Chondrocyte (in vitro differentiated cells): Measurements from ENCODE around the gene BZW2. TPM values are rescaled to one million over a fixed set of nuclear protein-coding genes. Genes with fewer than 3 reads are reported as not detected.

ENCODE experiments used
- DNase-seq: peaks from one replicate; pipeline ENCODE4 v3.0.0; 2021; ENCODE audit warnings: mixed read lengths, low spot score
- H3K27ac Mint-ChIP-seq: one replicate; pipeline ENCODE4 v1.8.0; 2021; ENCODE audit warnings: mild to moderate bottlenecking, moderate library complexity, mixed read lengths; ENCODE audit not compliant: unreplicated experiment
- H3K27me3 Mint-ChIP-seq: 2 replicates; pipeline ENCODE4 v1.8.0; 2021; ENCODE audit warnings: low read depth, mixed read lengths
- H3K36me3 Mint-ChIP-seq: 2 replicates; pipeline ENCODE4 v1.8.0; 2021; ENCODE audit warnings: low read depth, mixed read lengths
- H3K4me1 Mint-ChIP-seq: 2 replicates; pipeline ENCODE4 v1.8.0; 2021; ENCODE audit warnings: low read depth, mild to moderate bottlenecking, mixed read lengths
- H3K4me3 Mint-ChIP-seq: one replicate; pipeline ENCODE4 v1.8.0; 2021; ENCODE audit warnings: mild to moderate bottlenecking, moderate library complexity, mixed read lengths; ENCODE audit not compliant: unreplicated experiment
- H3K9me3 Mint-ChIP-seq: 2 replicates; pipeline ENCODE4 v1.8.0; 2021; ENCODE audit warnings: low read depth, mixed read lengths
- total RNA-seq: library from RNA; stranded (reverse); gene quantifications from 3 replicates; pipeline ENCODE4 v1.2.1, GENCODE V29; 2021
- TF ChIP-seq, protein P1 (sequence below): fragments of 200-600 bp; sonication (generic); IDR thresholded peaks from 2 replicates; pipeline ENCODE4 v1.5.0; 2021; ENCODE audit warnings: antibody characterized with exemption, mild to moderate bottlenecking, moderate library complexity

The BZW2 gene
- total RNA-seq, 1 donor from 2014 or later, result 44.8 TPM

DNA sequence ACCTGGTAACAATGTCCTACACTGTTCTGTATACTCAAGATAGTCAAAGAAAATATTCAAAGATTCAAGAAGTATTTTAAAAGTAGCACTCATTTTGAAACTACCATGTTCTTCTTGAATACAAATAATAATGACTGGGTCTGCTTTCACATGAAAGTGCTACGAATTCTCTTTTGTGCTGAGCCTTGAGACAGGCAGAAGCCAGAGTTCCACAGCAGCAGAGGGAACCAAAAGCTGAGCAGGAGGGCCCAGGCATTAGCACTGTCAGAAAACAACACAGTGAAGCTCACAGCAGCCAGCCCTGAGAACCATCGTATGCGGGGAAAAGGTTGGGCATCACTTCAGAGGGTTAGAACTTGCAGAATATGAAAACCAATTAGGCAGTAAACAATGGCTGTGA, 39.3 kb upstream of the BZW2 start:
- H3K4me1 Mint-ChIP-seq, result peaks cover 5% of the 10 kb centered on the region
- no peaks in the 10 kb centered on the region for H3K9me3 Mint-ChIP-seq
- no peak overlapping the region for H3K4me3 Mint-ChIP-seq
- H3K36me3 Mint-ChIP-seq, result peaks cover 27% of the 10 kb centered on the region
- TF ChIP-seq, protein P1, sequence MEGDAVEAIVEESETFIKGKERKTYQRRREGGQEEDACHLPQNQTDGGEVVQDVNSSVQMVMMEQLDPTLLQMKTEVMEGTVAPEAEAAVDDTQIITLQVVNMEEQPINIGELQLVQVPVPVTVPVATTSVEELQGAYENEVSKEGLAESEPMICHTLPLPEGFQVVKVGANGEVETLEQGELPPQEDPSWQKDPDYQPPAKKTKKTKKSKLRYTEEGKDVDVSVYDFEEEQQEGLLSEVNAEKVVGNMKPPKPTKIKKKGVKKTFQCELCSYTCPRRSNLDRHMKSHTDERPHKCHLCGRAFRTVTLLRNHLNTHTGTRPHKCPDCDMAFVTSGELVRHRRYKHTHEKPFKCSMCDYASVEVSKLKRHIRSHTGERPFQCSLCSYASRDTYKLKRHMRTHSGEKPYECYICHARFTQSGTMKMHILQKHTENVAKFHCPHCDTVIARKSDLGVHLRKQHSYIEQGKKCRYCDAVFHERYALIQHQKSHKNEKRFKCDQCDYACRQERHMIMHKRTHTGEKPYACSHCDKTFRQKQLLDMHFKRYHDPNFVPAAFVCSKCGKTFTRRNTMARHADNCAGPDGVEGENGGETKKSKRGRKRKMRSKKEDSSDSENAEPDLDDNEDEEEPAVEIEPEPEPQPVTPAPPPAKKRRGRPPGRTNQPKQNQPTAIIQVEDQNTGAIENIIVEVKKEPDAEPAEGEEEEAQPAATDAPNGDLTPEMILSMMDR, result no peak
- no peaks in the 10 kb centered on the region for H3K27me3 Mint-ChIP-seq
- DNase-seq, result no peak
- no peak overlapping the region for H3K27ac Mint-ChIP-seq

- TF ChIP-seq, protein P1, result no peak
- H3K36me3 Mint-ChIP-seq, result peaks cover 21% of the 10 kb centered on the region
- H3K27me3 Mint-ChIP-seq, result no peaks in the 10 kb centered on the region
- no peaks in the 10 kb centered on the region for H3K9me3 Mint-ChIP-seq
- H3K4me1 Mint-ChIP-seq, result peaks cover 5% of the 10 kb centered on the region
- H3K27ac Mint-ChIP-seq, result no peak overlapping the region
- no peak overlapping the region for H3K4me3 Mint-ChIP-seq
- DNase-seq, result no peak
Measured at GRCh38 chr7:16609842-16610450, 36.0 kb upstream of the BZW2 start.

- no peak for DNase-seq
- H3K4me1 Mint-ChIP-seq, result peaks cover 5% of the 10 kb centered on the region
- H3K27ac Mint-ChIP-seq, result no peak overlapping the region
- H3K27me3 Mint-ChIP-seq, result no peaks in the 10 kb centered on the region
- TF ChIP-seq, protein P1, result no peak
- H3K9me3 Mint-ChIP-seq, result no peaks in the 10 kb centered on the region
- H3K4me3 Mint-ChIP-seq, result no peak overlapping the region
- peaks cover 26% of the 10 kb centered on the region for H3K36me3 Mint-ChIP-seq
Measured at GRCh38 chr7:16611711-16612110, 34.3 kb upstream of the BZW2 start.

GRCh38 chr7:16615228-16615627, 30.8 kb upstream of the BZW2 start:
- H3K27ac Mint-ChIP-seq, result no peak overlapping the region
- H3K4me3 Mint-ChIP-seq, result no peak overlapping the region
- peaks cover 31% of the 10 kb centered on the region for H3K36me3 Mint-ChIP-seq
- no peaks in the 10 kb centered on the region for H3K27me3 Mint-ChIP-seq
- H3K9me3 Mint-ChIP-seq, result peaks cover 6% of the 10 kb centered on the region
- peaks cover 7% of the 10 kb centered on the region for H3K4me1 Mint-ChIP-seq
- TF ChIP-seq, protein P1, result no peak
- no peak for DNase-seq

DNA sequence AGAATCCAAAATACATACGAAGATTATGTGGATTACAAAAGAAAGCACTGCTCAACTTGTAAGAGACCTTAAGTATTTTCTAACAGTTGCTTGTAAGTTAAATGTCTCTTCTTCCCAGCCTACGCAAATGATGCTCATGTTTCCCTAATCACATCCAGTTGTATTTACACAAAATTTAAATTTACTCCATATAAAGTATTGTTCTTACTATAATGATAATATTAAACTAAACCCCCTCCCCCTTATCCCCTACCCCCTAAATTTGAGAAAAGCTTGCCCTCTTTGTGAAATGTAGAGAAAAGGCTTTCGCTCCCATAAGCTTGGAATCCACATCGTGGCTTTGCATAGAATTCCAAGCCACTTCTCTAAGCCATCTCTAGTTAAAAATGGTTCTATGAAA, 29.9 kb upstream of the BZW2 start:
- H3K4me1 Mint-ChIP-seq, result peaks cover 7% of the 10 kb centered on the region
- H3K27me3 Mint-ChIP-seq, result no peaks in the 10 kb centered on the region
- TF ChIP-seq, protein P1, result no peak
- H3K27ac Mint-ChIP-seq, result no peak overlapping the region
- H3K4me3 Mint-ChIP-seq, result no peak overlapping the region
- peaks cover 6% of the 10 kb centered on the region for H3K9me3 Mint-ChIP-seq
- no peak for DNase-seq
- H3K36me3 Mint-ChIP-seq, result peaks cover 33% of the 10 kb centered on the region
